Ecto neural progenitor cell (in vitro differentiated cells): Measurements from ENCODE around the gene RPS27L.
"Not testable (repeated sequence)": the region's sequence is repeated elsewhere in the genome, so short reads cannot be mapped to it uniquely, and the experiment has no call there.

Source experiments
- DNase-seq: peaks from one replicate; pipeline ENCODE4 v3.0.0-alpha.2; 2018; ENCODE audit warnings: low spot score

Gene RPS27L

DNA sequence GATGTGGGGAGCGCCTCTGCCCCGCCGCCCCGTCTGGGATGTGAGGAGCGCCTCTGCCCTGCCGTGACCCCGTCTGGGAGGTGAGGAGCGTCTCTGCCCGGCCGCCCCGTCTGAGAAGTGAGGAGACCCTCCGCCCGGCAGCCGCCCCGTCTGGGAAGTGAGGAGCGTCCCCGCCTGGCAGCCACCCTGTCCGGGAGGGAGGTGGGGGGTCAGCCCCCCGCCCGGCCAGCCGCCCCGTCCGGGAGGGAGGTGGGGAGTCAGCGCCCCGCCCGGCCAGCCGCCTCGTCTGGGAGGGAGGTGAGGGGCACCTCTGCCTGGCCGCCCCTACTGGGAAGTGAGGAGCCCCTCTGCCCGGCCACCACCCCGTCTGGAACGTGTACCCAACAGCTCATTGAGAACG lies 58.4 kb downstream of the RPS27L start:
- not testable (repeated sequence) for DNase-seq
